HPDE6-E6E7 (cell line): ENCODE results near the gene KYNU.

Source experiments
- DNase-seq: peaks from one replicate; pipeline ENCODE4 v3.0.0; 2011; ENCODE audit warnings: missing footprints; ENCODE audit errors: extremely low spot score

KYNU gene

DNA sequence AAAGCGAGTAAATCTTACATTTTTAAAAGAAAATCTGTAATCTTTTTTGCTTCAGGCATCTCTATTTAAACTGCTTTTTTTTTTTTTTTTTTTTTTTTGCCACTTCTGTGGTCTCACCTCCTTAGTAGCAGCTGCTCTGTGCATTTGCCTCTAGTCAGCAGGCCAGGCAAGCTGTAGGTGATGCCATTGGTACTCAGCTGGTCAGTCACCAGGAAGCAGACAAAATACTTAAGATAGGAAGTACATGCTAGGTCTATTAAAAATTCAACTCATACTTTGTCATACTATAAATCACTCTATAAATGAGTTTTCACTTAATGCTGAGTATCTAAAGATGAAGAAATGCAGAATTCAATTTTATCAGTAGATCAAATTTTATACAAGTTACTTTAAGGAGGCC is 83.7 kb downstream of the KYNU start:
- no peak for DNase-seq

- DNase-seq, result no peak
These were observed 88.0 kb downstream of the KYNU start for GRCh38 chr2:142965443-142965842.

- DNase-seq, result no peak
These were observed 88.8 kb downstream of the KYNU start for GRCh38 chr2:142966284-142966683.

DNA sequence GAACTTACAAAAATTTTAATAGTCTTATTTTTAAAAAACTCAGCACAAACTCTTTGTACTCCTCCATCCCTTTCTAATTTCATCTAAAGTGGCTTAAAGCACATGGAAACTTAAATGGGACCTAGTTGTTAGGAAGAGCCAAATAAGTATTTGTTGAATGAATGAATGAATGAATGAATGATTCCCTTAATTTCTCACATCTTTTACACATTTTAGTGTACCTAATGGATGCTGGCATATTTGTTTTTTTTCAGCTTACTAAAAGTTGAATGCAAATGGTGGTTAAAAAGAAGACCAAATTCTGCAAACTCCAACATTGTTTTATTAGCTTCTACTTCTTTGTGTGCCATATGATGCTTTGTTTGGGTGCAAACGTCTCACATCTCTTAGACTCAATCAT is 89.6 kb downstream of the KYNU start:
- no peak for DNase-seq

DNA sequence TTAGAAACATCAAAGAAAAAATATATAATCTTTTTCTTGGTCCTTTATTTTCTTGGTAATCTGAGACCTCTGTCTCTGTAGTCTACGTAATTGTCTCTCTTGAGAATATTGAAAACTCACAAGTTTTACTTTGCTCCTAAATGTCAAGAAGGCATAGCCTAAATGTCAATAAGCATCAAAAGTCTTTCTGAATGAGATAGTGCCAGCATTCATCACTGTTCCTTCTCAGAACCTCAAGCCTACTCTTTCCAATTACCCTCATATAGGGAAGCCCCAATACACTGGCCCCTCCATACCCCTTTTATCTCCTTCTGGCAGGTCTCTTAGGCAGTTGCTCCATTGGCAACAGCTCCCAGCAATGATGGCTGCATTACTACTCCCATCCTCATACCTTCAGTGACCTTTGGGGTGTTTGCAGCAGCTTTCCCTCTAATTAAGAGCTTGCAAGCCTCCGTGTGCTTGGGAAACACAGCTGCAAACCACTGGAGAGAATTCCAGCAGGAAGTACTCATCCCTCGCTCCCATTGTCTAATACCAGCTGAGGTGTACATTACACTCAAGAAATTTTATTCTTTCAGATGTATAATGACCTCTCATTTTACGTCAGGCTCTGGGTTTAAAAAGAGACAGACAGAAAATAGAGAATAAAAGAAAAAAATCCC is 95.8 kb downstream of the KYNU start:
- no peak for DNase-seq

GRCh38 chr2:142973822-142974207 is 96.4 kb downstream of the KYNU start:
- DNase-seq, result no peak

DNA sequence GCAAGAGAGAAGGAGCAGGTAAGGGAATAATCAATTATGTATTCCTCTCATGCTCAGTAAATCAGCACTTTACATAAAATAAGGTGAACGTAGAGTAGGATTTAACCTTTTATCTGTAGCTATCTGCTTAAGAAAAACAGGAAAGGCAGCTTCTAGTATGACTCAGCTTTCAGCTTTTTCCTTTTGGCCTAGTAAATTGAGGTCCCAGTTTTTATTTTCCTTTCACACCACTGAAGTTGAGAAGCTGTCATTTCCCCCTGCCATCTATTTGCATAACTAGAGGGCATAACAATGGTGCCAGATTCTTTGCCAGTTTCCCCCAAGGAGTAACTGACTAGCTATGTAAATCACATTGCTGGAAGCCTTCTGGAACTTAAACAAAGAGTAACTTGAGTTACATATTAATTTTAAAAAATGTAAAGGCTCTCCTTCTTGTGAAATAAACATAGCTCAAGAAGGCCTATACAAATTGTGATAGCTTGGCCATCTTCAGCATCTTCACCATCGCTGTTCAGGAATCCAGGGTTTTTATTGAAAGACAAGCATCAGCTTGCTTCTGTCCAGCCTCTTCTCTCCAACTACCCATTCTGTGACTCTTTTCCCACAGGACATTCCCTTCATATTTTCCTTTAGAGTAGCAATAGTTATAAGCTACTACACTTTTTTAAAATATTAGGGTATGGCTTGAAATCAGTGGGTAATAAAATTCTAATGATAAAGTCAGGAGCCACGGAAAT is 97.0 kb downstream of the KYNU start:
- DNase-seq, result no peak

DNA sequence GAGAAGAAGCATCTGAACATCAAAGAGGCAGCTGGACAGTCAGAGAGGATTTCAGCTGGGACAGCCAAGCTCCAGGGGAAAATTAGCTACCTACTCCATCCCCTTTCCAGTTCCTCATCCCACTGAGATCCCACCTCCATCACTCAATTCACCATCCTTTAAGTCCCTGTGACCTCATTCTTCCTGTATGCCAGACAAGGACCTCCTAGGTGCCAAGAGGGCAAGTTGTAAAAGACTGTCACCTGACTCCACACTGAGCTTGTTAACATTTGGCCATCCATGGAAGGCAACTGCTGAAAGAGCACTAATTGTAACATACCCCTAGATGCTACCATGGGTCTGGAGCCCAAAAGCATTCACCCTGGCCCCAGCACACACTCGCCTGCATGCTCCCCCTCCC is 97.8 kb downstream of the KYNU start:
- no peak for DNase-seq

DNA sequence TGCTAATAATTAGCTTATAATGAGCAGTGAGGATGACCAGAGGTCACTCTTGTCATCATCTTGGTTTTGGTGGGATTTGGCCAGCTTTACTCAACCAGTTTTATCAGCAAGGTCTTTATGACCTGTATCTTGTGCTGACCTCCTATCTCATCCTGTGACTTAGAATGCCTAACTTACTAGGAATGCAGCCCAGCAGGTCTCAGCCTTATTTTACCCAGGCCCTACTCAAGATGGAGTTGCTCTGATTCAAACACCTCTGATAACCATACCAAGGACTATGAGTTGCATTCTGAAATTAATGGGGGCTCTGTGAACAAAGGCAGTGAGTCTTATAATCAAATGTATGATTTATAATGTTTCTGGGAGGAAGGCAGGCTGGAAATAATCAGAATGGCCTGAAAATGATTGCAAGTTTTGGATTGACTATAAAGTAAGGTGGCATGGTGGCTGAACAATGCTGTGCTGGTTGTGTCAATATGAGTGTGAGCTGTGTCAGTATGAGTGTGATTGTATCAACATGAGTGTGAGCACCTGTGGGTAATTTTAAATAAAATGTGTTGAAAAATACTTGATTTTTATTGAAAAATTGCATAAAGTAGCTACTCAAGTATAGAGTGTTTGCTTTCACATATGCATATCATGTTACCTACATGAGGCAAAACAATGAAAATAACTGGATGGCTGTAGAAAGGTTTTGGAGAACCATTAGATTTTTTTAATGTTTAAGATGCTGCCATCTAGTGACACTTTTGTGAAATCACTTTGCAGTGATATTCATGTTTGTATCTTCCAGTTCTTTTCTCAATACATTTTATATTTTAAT is 103.0 kb downstream of the KYNU start:
- DNase-seq, result no peak

DNA sequence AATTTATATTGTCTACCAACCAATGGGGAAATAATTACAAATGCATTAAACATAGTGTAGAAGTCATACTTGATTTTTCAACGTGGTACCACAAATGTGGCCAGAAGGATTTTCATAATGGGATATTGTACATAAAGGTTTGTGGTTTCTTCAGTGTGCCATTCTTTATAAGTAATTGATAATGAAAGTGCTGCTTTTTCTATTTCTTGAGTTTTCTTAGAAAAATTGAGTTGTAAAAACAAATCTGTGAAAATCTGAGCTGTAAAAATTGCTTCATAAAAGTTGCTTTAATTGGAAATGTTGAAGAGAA is 103.6 kb downstream of the KYNU start:
- DNase-seq, result no peak

GRCh38 chr2:142981756-142982155 is 104.3 kb downstream of the KYNU start:
- DNase-seq, result no peak

- no peak for DNase-seq
These were observed 105.7 kb downstream of the KYNU start for GRCh38 chr2:142983174-142983573.

GRCh38 chr2:142984657-142985056 is 107.2 kb downstream of the KYNU start:
- DNase-seq, result no peak

DNA sequence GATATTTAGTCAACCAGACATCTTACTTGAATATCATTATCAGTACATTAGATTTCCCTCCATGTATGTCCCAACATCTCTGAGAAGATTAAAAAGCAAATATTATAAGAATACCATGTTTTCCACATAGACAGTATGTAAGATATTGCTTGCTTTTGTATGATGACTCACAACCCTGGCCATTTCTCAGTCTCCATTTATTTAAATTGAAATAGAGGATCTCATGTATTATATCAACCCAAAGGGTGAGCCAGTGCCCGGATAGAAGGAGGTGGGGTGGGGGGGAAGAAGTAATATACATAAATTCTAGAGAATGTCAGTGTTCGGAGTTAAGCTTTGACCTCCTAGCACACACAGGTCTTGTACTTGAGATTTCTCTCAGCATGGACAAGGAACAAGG is 109.6 kb downstream of the KYNU start:
- DNase-seq, result no peak

DNA sequence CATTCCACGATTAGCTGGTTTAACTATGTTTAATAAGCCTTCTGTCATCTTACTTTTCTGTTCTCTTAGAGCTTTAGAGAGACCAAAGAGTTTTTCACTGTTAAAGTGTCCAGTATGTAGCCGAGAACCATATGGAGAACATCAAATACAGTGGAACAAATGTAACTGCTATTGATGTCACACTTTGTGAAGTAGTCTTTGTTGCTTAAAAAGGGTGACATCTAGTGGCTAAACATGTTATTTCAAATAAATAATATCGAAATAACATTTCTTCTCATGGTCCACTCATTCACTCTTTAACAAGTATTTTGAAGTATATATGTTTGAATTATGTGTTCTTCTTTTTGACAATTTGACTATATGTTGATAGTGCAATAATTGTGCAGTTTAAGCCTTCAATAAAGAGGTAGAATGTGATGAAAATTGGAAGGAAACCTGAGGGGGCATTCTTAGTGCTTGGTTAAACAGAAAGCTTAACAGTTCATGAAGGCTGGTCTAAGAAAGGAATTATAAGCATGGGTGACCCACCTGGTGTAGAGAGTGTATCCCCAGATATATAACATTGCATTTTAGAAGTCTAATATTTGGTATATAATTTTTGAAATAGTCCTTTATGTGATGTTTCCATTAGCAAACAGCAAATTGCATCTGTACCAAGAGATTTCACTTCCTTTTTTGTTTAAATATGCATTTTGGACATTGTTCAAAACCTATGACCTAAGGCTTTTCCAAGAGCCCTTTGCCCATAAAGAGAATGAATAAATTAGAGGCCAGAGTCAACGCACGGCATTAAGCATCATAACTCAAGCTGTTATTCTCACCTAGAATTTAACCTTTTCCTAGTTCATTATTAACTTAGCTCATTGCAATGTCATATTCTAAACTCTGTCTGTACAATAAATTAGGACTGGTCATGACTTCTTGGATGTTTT is 112.1 kb downstream of the KYNU start:
- no peak for DNase-seq

DNA sequence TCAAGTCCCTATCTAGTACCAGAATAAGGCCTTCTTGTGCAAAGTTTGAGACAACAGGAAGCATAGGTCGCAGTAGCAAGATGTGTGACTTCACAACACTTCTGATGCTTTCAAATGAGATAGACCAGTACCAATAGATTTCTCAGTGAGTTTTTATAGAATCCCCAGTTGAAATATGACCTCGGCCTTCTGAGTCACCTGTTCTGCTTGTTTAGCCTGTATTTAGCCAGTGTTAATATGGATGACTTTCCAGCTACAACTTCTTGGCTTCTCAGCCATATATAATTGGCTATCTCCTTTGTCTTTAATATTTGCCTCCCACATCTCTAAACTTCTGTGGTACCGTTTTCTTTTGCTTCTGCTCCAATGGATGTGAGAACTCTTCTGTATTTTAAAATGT is 113.8 kb downstream of the KYNU start:
- DNase-seq, result no peak

DNA sequence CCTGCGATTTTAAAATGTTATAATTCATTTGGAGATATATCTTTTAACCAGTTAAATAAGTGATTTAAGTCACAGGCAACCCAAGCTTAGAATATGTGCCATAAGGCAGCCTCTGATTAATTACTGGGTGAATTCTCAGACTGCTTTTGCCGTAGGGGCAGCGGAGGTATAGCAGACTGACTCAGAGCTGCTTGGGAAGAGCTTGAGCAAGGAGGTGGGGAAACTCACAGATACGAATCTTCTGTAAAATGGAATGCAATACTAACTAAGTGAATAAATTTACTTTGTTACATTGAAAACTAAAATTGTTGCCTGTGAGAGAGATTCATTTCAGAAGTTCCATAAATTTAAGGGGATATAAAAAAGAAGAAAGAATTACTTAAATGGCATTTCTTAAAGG is 115.4 kb downstream of the KYNU start:
- DNase-seq, result no peak

DNA sequence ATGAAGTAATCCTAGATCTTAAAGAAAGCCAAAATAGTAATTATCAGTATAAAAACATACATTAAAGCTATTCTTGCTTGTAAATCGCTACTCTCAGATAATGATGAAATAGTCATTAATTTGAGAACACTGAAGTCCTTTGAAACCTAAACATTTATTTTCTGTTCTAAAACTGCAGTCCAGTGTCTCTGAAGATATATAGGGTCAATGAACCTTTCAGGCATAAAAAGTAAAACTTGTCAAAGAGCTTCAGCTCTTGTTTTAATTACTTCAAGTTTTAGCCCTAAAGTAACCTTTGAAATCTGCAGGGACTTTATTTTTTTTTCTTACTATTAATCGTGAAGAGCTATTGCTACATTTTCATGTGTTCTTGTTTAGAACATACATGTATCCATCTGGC is 116.3 kb downstream of the KYNU start:
- DNase-seq, result no peak

GRCh38 chr2:142994665-142995064 is 117.2 kb downstream of the KYNU start:
- DNase-seq, result no peak

DNA sequence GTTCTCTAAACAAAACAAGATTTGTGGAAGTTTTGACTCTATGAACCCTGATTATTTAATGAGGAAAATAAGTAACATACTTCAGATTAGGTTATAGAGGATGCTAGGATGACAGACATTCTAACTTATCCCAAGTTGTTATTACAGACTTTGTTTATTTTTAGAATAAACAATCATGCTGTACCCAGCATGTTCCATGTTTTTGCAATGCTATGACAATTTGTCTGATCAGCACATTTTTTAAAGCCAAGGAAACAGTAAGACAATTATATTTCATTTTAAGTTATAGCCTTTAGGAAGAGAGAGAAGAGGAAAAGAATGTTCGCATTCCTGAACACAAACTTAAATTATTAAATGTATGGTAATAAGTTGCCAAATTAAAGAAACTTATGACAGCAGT is 119.8 kb downstream of the KYNU start:
- no peak for DNase-seq

DNA sequence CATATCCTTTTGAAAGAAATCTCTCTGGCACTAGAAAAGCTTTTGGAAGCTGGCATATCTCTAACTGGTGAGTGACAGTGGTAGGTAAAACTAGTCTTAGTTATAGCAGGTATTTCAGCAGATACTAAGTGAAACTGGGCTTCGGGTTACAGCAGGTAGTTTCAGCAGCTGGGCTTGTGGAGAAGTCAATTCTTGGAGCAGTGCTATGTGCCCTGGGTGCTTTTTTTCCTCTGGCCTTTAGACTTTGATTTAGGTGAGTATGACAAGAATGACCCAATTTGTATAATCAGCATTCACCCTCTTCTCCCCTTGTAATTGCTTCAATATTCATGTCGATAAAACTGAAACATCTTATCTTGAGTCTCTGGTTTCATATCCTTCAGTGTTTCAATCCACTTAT is 123.1 kb downstream of the KYNU start:
- DNase-seq, result no peak

- DNase-seq, result no peak
These were observed 124.0 kb downstream of the KYNU start for GRCh38 chr2:143001501-143001900.
